Psoas muscle (tissue), 8 donors: ENCODE measurements around the gene RHBDL3. TPM values are rescaled to one million over a fixed set of nuclear protein-coding genes. Genes with fewer than 3 reads are reported as not detected.

Source experiments
- ATAC-seq, 4 donors: fragments of 200-7000 bp; cut with Tn5 transposase; one replicate each; pipeline ENCODE4 v1.9.1; 2020; ENCODE audit warnings: moderate library complexity in 3 of 4, mild to moderate bottlenecking in 2 of 4
- DNase-seq, 2 donors: peaks; one replicate each; pipeline ENCODE4 v3.0.0-alpha.2; 2020
- H3K27ac ChIP-seq: fragments of 200-600 bp; one replicate; pipeline ENCODE4 v1.8.0; 2022
- H3K27me3 ChIP-seq, 3 donors: fragments of 200-600 bp in 1 of 3; one replicate each; pipeline versions ENCODE4 v1.6.1 to v1.8.0; 2013 to 2022; ENCODE audit warnings: low read length in 2 of 3, mild to moderate bottlenecking in 2 of 3, moderate library complexity in 1 of 3; ENCODE audit not compliant: insufficient read depth in 3 of 3
- H3K36me3 ChIP-seq, 2 donors: fragments of 200-600 bp in 1 of 2; one replicate each; pipeline versions ENCODE4 v1.6.1 to v1.8.0; 2013 to 2022; ENCODE audit warnings: low read depth in 1 of 2, mild to moderate bottlenecking in 1 of 2, moderate library complexity in 1 of 2; ENCODE audit not compliant: insufficient read depth in 1 of 2
- H3K4me1 ChIP-seq: fragments of 200-600 bp; one replicate; pipeline ENCODE4 v1.8.0; 2022
- H3K4me3 ChIP-seq: fragments of 200-600 bp; one replicate; pipeline ENCODE4 v1.8.0; 2022; ENCODE audit warnings: mild to moderate bottlenecking
- H3K9me3 ChIP-seq: fragments of 200-600 bp; one replicate; pipeline ENCODE4 v1.8.0; 2022
- WGBS, 3 donors: extraction: QIAGEN DNeasy Blood & Tissue Kit; methylation state at CpG; one replicate each; pipeline versions ENCODE4 v1.1.6 to v1.1.7; 2013; 5-methylcytosine and 5-hydroxymethylcytosine counted together
- intact Hi-C, 2 donors: fragments of 100-400 bp; cut with DNase I; formaldehyde crosslinking; loops; one replicate each; pipeline versions ENCODE4 v1.11.0 to v1.14.2; 2022
- polyA plus RNA-seq, 3 donors: library from polyadenylated mRNA; stranded (reverse); fragments of 200-250 nt; gene quantifications; one replicate each; pipeline ENCODE4 v1.2.3, GENCODE V29; 2013
- total RNA-seq, 4 donors: library from RNA; stranded (reverse); fragmentation: NEBNext Ultra II Directional in 2 of 4; extraction: Animal tissue kit (Norgen Biotek cat#: 25700) in 2 of 4; gene quantifications; one replicate each; pipeline versions ENCODE4 v1.2.1 to v1.2.4, GENCODE V29; 2021 to 2023
- TF ChIP-seq, protein P1 (sequence below): fragments of 200-600 bp; IDR thresholded peaks from one replicate; pipeline ENCODE4 v1.8.0; 2022; ENCODE audit warnings: antibody characterized with exemption
- donor health status: healthy with polysubstance abuse.
- donor health status: DM: no; HTN: no; CAD: no; lungs with moderate emphysema.
- donor health status: Bipolar disorder and iron deficiency.
- donor health status: healthy.
- donor health status: DM: yes; HTN: yes; CAD: no.
- donor health status: DM: no; HTN: no; CAD: no.
- donor health status: DM: no; HTN: no; CAD: no.
- donor health status: DM: yes; HTN: yes; CAD: no.

The RHBDL3 gene
- total and polyA plus RNA-seq, 7 donors = 0.04 to 0.19 (median 0.12) TPM; not detected in 1

DNA sequence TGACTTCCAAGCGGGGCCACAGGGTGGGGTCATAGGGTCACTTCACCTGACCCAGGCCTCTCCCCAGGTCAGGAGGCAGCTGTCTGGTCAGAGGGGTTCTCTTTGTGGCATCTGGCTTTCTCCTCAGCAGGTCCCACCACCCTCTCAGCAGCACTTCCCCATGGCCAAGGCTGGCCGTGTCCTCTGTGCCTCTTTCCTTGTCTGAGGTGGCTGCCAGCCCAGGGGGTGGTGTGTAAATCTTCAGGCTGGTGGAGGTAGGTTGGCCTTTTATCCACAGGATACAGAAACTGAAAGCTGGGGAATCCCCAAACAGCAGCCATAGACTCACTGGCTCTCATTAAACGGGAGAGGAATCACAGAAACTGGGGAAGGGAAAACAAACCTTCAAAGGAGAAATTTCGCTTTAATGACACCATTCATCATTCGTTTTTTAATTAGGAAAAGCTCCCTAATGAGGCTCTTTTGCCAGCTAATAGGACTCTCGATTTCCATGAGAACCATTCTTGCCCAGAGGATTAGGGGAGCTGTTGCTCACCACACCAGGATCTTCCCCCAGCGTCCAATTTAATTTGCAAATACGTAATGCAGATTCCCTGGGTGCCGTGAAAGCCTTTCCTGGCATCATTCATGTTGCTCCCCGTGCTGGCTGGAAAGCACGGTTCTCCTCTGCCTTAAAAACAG, 58.3 kb downstream of the RHBDL3 start:
- no peak for DNase-seq
- intact Hi-C loops = no loop called here
- Histone ChIP-seq H3K36me3 (no peaks in the 10 kb centered on the region), H3K4me3 (peak overlapping the region; percentile 34), H3K27me3 (no peaks in the 10 kb centered on the region), H3K4me1 (no peaks in the 10 kb centered on the region), H3K9me3 (no peaks in the 10 kb centered on the region), H3K27ac (no peak overlapping the region)
- ATAC-seq = no peak
- TF ChIP-seq, protein P1, sequence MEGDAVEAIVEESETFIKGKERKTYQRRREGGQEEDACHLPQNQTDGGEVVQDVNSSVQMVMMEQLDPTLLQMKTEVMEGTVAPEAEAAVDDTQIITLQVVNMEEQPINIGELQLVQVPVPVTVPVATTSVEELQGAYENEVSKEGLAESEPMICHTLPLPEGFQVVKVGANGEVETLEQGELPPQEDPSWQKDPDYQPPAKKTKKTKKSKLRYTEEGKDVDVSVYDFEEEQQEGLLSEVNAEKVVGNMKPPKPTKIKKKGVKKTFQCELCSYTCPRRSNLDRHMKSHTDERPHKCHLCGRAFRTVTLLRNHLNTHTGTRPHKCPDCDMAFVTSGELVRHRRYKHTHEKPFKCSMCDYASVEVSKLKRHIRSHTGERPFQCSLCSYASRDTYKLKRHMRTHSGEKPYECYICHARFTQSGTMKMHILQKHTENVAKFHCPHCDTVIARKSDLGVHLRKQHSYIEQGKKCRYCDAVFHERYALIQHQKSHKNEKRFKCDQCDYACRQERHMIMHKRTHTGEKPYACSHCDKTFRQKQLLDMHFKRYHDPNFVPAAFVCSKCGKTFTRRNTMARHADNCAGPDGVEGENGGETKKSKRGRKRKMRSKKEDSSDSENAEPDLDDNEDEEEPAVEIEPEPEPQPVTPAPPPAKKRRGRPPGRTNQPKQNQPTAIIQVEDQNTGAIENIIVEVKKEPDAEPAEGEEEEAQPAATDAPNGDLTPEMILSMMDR = no peak
- WGBS, 3 donors = 23 to 33% (median 24%) methylated on average over 11 of the region's 11 CpGs

DNA sequence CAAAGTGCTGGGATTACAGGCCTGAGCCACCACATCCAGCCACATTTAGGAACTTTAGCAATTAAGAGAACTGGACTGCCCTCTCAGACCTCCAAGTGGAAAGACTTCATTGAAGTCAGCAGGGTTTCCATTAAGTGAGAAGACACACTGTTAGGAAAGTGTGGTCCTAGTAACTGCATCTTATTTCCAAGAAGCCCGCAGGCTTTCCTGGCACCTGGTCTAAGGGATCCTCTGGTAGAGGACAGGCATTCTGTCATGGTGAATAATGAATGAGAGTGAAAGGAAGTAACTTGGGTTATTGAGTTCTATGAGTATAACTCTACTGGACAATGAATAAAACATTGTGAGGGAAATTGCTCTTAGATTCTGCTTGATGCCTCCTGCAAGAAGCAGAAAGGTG, 62.3 kb downstream of the RHBDL3 start:
- DNase-seq = no peak
- TF ChIP-seq, protein P1 = no peak
- Histone ChIP-seq H3K36me3 (peaks cover 0 to 24% of the 10 kb centered on the region in 2 donors), H3K9me3 (no peaks in the 10 kb centered on the region), H3K4me1 (no peaks in the 10 kb centered on the region), H3K27me3 (no peaks in the 10 kb centered on the region), H3K4me3 (no peak overlapping the region), H3K27ac (no peak overlapping the region)
- ATAC-seq = no peak
- intact Hi-C loops = no loop called here
- WGBS, 3 donors = 82 to 90% (median 89%) methylated on average over 1 of the region's 1 CpG

GRCh38 chr17:32330147-32330546, 64.5 kb downstream of the RHBDL3 start:
- intact Hi-C loops = no loop called here
- H3K27me3 ChIP-seq = no peaks in the 10 kb centered on the region
- TF ChIP-seq, protein P1 = no peak
- WGBS, 3 donors = 76 to 83% (median 79%) methylated on average over 3 of the region's 3 CpGs
- H3K27ac ChIP-seq = no peak overlapping the region
- H3K9me3 ChIP-seq = no peaks in the 10 kb centered on the region
- H3K36me3 ChIP-seq = peaks cover 0 to 47% of the 10 kb centered on the region in 2 donors
- H3K4me1 ChIP-seq = no peaks in the 10 kb centered on the region
- no peak for DNase-seq
- H3K4me3 ChIP-seq = no peak overlapping the region
- no peak for ATAC-seq

- no peaks in the 10 kb centered on the region for H3K4me1 ChIP-seq
- DNase-seq (no peak), ATAC-seq (no peak)
- no peaks in the 10 kb centered on the region for H3K9me3 ChIP-seq
- H3K27ac ChIP-seq = no peak overlapping the region
- WGBS, 3 donors = 84 to 88% (median 88%) methylated on average over 3 of the region's 3 CpGs
- H3K36me3 ChIP-seq = peaks cover 0 to 60% of the 10 kb centered on the region in 2 donors
- TF ChIP-seq, protein P1 = no peak
- H3K27me3 ChIP-seq = no peaks in the 10 kb centered on the region
- no peak overlapping the region for H3K4me3 ChIP-seq
- intact Hi-C loops = no loop called here
These were observed 65.8 kb downstream of the RHBDL3 start for GRCh38 chr17:32331243-32332040.
